Dedifferentiated amniotic fluid mesenchymal stem cell (primary cell): ENCODE data around the gene PRRC2C.

Source experiments
- DNase-seq: peaks from one replicate; pipeline ENCODE4 v3.0.0-alpha.2; 2016; ENCODE audit errors: extremely low spot score

The PRRC2C gene

GRCh38 chr1:171637928-171638576, 152.7 kb downstream of the PRRC2C start:
- DNase-seq: no peak

- no peak for DNase-seq
Observed at GRCh38 chr1:171640225-171640624, 154.9 kb downstream of the PRRC2C start.

GRCh38 chr1:171641076-171641864, 155.9 kb downstream of the PRRC2C start:
- no peak for DNase-seq

GRCh38 chr1:171642197-171642596, 156.9 kb downstream of the PRRC2C start:
- DNase-seq: no peak
